ENCODE results near the gene ERBB3.

- no peak for TF ChIP-seq BHLHE40 (IDR thresholded peaks at IDR 0.05; ENCODE audit: borderline replicate concordance)
- no peak for TF ChIP-seq L3MBTL2 (conservative IDR thresholded peaks at IDR 0.05)
- no peak for TF ChIP-seq NFRKB (IDR thresholded peaks at IDR 0.05)
- no peak for TF ChIP-seq CTBP1 (IDR thresholded peaks at IDR 0.05; ENCODE audit: borderline replicate concordance)
- no peak for TF ChIP-seq ELF4 (IDR thresholded peaks at IDR 0.05)
- no peak for TF ChIP-seq SUZ12 (IDR thresholded peaks at IDR 0.05)
- no peak for TF ChIP-seq LEF1 (IDR thresholded peaks at IDR 0.05; ENCODE audit: borderline replicate concordance)
- TF ChIP-seq SP1 (IDR thresholded peaks at IDR 0.05) = no peak
- TF ChIP-seq HDGF (IDR thresholded peaks at IDR 0.05; ENCODE audit: borderline replicate concordance) = no peak
- no peak for TF ChIP-seq TARDBP (IDR thresholded peaks at IDR 0.05)
- no peak for TF ChIP-seq FOXK2 (IDR thresholded peaks at IDR 0.05)
- TF ChIP-seq FOXA1 (IDR thresholded peaks at IDR 0.05) = no peak
Measured at GRCh38 chr12:56128670-56129205, 48.8 kb downstream of the ERBB3 start.

Data from HEK293T (cell line).